HG03565 (cell line): ENCODE results near the gene LRRK1.

Source experiments
- ATAC-seq: cut with Tn5 transposase; IDR thresholded peaks from one replicate; pipeline ENCODE4 v1.9.1; 2021; ENCODE audit warnings: mild to moderate bottlenecking, moderate library complexity; ENCODE audit not compliant: unreplicated experiment

The LRRK1 gene

GRCh38 chr15:101052031-101052620 is 133.0 kb downstream of the LRRK1 start:
- ATAC-seq: no peak

- ATAC-seq: no peak
These were observed 133.5 kb downstream of the LRRK1 start for GRCh38 chr15:101052681-101053121.

GRCh38 chr15:101053261-101053660 is 134.1 kb downstream of the LRRK1 start:
- no peak for ATAC-seq

GRCh38 chr15:101054116-101054515 is 135.0 kb downstream of the LRRK1 start:
- no peak for ATAC-seq

- no peak for ATAC-seq
These were observed 135.8 kb downstream of the LRRK1 start for GRCh38 chr15:101054991-101055390.

- ATAC-seq: no peak
These were observed 136.3 kb downstream of the LRRK1 start for GRCh38 chr15:101055411-101055810.

GRCh38 chr15:101056366-101057334 is 137.5 kb downstream of the LRRK1 start:
- no peak for ATAC-seq

GRCh38 chr15:101057841-101058407 is 138.8 kb downstream of the LRRK1 start:
- no peak for ATAC-seq

GRCh38 chr15:101058735-101059134 is 139.6 kb downstream of the LRRK1 start:
- ATAC-seq: no peak

- ATAC-seq: no peak
These were observed 140.5 kb downstream of the LRRK1 start for GRCh38 chr15:101059381-101060341.

GRCh38 chr15:101060576-101061551 is 141.7 kb downstream of the LRRK1 start:
- ATAC-seq: no peak

- no peak for ATAC-seq
These were observed 142.9 kb downstream of the LRRK1 start for GRCh38 chr15:101062063-101062462.

GRCh38 chr15:101062471-101063171 is 143.5 kb downstream of the LRRK1 start:
- no peak for ATAC-seq

GRCh38 chr15:101063212-101063611 is 144.1 kb downstream of the LRRK1 start:
- ATAC-seq: no peak

- no peak for ATAC-seq
These were observed 145.0 kb downstream of the LRRK1 start for GRCh38 chr15:101063891-101064794.

GRCh38 chr15:101064795-101065569 is 145.8 kb downstream of the LRRK1 start:
- no peak for ATAC-seq
